Natural killer cell (primary cell): Measurements from ENCODE around the gene NRP2. TPM values are rescaled to one million over a fixed set of nuclear protein-coding genes. Genes with fewer than 3 reads are reported as not detected.

ENCODE experiments used
- ATAC-seq, 3 donors: fragments of 150-1000 bp in 2 of 3; fragments of 200-7000 bp in 1 of 3; cut with Tn5 transposase; 1 replicate in 1 of 3; 2 replicates in 2 of 3; pipeline ENCODE4 v1.10.0; 2021; ENCODE audit warnings: mild to moderate bottlenecking in 2 of 3, moderate library complexity in 2 of 3
- DNase-seq, 2 donors: peaks; one replicate each; pipeline versions ENCODE4 v3.0.0 to v3.0.0-alpha.2; 2013 to 2021; ENCODE audit warnings: mixed read lengths in 1 of 2
- H3K27ac ChIP-seq: one replicate; pipeline ENCODE4 v1.5.1; 2013; ENCODE audit warnings: mild to moderate bottlenecking, low read length
- H3K27me3 ChIP-seq: one replicate; pipeline ENCODE4 v1.6.1; 2013; ENCODE audit warnings: low read length; ENCODE audit not compliant: control insufficient read depth, insufficient read depth
- H3K36me3 ChIP-seq: one replicate; pipeline ENCODE4 v1.6.1; 2013; ENCODE audit warnings: low read length; ENCODE audit not compliant: control insufficient read depth, insufficient read depth
- H3K4me1 ChIP-seq: one replicate; pipeline ENCODE4 v1.6.1; 2013; ENCODE audit warnings: low read length; ENCODE audit not compliant: control insufficient read depth, insufficient read depth
- H3K4me3 ChIP-seq: one replicate; pipeline ENCODE4 v1.5.1; 2013; ENCODE audit warnings: low read length
- H3K9me3 ChIP-seq: one replicate; pipeline ENCODE4 v1.6.1; 2013; ENCODE audit warnings: low read length; ENCODE audit not compliant: control insufficient read depth, insufficient read depth
- H3K27ac Mint-ChIP-seq, 2 donors: one replicate each; pipeline ENCODE4 v1.8.0; 2022; ENCODE audit warnings: mild to moderate bottlenecking in 2 of 2, mixed read lengths in 2 of 2, moderate library complexity in 1 of 2
- H3K27me3 Mint-ChIP-seq, 2 donors: one replicate each; pipeline ENCODE4 v1.8.0; 2022; ENCODE audit warnings: low read depth in 2 of 2, mixed read lengths in 2 of 2
- H3K36me3 Mint-ChIP-seq: one replicate; pipeline ENCODE4 v1.8.0; 2022; ENCODE audit warnings: mixed read lengths
- H3K4me1 Mint-ChIP-seq, 2 donors: one replicate each; pipeline ENCODE4 v1.8.0; 2022; ENCODE audit warnings: mixed read lengths in 2 of 2
- H3K4me3 Mint-ChIP-seq: one replicate; pipeline ENCODE4 v1.8.0; 2022; ENCODE audit warnings: mild to moderate bottlenecking, moderate library complexity, mixed read lengths
- H3K9me3 Mint-ChIP-seq, 2 donors: one replicate each; pipeline ENCODE4 v1.8.0; 2022; ENCODE audit warnings: mixed read lengths in 2 of 2
- WGBS: methylation state at CpG from one replicate; pipeline ENCODE4 v1.1.7; 2013; ENCODE audit warnings: missing lambda C conversion rate; ENCODE audit not compliant: insufficient coverage; 5-methylcytosine and 5-hydroxymethylcytosine counted together
- intact Hi-C: fragments of 100-400 bp; cut with micrococcal nuclease; formaldehyde crosslinking; loops from one replicate; pipeline ENCODE4 v1.14.2; 2022
- total RNA-seq, 4 donors: library from RNA; stranded (reverse); fragments of 120-200 nt in 1 of 4; gene quantifications; one replicate each; pipeline versions ENCODE4 v1.2.3 to v1.2.4, GENCODE V29; 2013 to 2022
- TF ChIP-seq, protein P1 (sequence below): fragments of 200-600 bp; IDR thresholded peaks from one replicate; pipeline ENCODE4 v1.8.0; 2022; ENCODE audit warnings: antibody characterized with exemption

The NRP2 gene
- total RNA-seq, 3 donors from 2014 or later (not counting 1 experiment from before 2014, with no cell fraction given), result 0.40 TPM; not detected in 2

DNA sequence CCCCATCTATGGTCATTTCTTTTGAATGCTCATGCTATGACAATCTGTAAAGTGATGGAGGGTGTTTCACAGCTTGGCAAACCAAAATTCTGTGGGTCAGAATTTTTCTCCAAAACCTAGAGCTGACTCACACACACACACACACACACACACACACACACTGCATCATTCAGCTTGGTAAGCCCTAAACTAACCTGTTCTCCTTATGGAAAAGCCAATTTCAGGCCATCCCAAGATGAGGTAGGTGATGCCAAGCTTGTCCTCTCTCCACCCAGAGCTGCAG, 45.0 kb upstream of the NRP2 start:
- Mint-ChIP-seq H3K4me3 (no peak overlapping the region), H3K27ac (no peak overlapping the region), H3K36me3 (no peaks in the 10 kb centered on the region), H3K27me3 (peaks cover 3 to 15% of the 10 kb centered on the region in 2 donors), H3K9me3 (no peaks in the 10 kb centered on the region), H3K4me1 (no peaks in the 10 kb centered on the region)
- H3K4me3 ChIP-seq, result no peak overlapping the region
- ATAC-seq (no peak), DNase-seq (no peak)
- no peaks in the 10 kb centered on the region for H3K27me3 ChIP-seq
- intact Hi-C loops, result no loop called here
- TF ChIP-seq, protein P1, sequence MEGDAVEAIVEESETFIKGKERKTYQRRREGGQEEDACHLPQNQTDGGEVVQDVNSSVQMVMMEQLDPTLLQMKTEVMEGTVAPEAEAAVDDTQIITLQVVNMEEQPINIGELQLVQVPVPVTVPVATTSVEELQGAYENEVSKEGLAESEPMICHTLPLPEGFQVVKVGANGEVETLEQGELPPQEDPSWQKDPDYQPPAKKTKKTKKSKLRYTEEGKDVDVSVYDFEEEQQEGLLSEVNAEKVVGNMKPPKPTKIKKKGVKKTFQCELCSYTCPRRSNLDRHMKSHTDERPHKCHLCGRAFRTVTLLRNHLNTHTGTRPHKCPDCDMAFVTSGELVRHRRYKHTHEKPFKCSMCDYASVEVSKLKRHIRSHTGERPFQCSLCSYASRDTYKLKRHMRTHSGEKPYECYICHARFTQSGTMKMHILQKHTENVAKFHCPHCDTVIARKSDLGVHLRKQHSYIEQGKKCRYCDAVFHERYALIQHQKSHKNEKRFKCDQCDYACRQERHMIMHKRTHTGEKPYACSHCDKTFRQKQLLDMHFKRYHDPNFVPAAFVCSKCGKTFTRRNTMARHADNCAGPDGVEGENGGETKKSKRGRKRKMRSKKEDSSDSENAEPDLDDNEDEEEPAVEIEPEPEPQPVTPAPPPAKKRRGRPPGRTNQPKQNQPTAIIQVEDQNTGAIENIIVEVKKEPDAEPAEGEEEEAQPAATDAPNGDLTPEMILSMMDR, result no peak
- H3K4me1 ChIP-seq, result no peaks in the 10 kb centered on the region
- no peaks in the 10 kb centered on the region for H3K9me3 ChIP-seq
- no peak overlapping the region for H3K27ac ChIP-seq
- no peaks in the 10 kb centered on the region for H3K36me3 ChIP-seq

DNA sequence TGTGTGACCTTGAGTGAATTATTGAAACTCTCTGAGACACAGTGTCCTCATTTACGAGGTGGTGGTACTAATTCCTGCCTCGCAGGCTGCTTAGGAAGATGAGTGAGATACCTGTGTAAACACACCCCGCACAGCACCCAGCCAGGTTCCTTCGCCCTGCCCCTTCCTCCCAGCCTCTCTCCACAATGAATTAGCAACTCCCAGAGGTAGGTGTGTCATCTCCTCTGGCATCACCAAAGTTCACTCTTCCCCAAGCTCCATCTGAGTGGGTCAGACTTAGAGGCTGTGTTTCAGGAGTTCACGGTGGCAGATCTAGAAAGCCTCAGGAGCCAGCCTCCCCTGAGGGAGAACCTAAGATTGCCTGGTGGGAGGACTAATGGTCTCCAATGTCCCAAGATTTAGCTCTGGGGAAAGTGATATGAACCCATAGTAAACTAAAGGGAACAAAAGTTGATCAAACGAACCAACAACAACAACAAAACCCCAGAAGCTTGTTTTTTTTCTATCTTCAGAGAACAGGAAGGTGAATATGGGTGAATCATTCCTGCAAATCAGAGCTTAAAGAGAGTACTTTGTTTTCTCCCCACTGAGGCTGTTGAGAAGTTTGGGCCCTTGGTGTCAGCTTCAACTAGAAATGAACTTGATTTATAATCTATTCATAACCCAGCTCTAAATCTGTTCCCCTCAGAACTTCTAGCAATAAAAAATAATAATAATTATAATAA, 44.4 kb upstream of the NRP2 start:
- Mint-ChIP-seq H3K4me1 (no peaks in the 10 kb centered on the region), H3K36me3 (no peaks in the 10 kb centered on the region), H3K27ac (no peak overlapping the region), H3K4me3 (no peak overlapping the region), H3K9me3 (no peaks in the 10 kb centered on the region), H3K27me3 (peaks cover 6 to 17% of the 10 kb centered on the region in 2 donors)
- intact Hi-C loops, result no loop called here
- H3K27me3 ChIP-seq, result no peaks in the 10 kb centered on the region
- no peak for ATAC-seq
- no peak overlapping the region for H3K27ac ChIP-seq
- no peak overlapping the region for H3K4me3 ChIP-seq
- TF ChIP-seq, protein P1, result no peak
- no peaks in the 10 kb centered on the region for H3K36me3 ChIP-seq
- DNase-seq, result no peak
- 83% methylated on average over 5 of the region's 6 CpGs for WGBS
- no peaks in the 10 kb centered on the region for H3K4me1 ChIP-seq
- no peaks in the 10 kb centered on the region for H3K9me3 ChIP-seq

DNA sequence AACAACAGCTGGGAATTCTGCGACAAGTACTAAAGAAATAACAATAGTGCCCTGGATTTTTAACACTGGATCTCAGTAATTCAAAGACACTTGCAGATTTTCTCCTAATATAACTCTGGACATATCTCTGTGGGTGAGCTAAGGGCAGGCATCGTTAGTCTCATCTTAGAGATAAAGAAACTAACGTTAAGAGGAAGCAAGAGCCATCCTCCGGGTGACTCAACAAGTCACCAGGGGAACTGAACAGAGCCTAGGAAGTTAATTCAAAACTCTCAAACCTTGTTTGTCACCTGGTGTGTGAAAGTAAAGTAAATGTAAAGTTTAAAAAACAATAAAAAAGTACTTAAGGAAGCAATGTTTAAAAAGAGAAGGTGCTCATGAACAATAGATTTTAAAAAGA, 41.6 kb upstream of the NRP2 start:
- H3K4me1 ChIP-seq, result no peaks in the 10 kb centered on the region
- 63% methylated on average over 4 of the region's 4 CpGs for WGBS
- intact Hi-C loops, result no loop called here
- peaks cover 17 to 25% of the 10 kb centered on the region in 2 donors for H3K27me3 Mint-ChIP-seq
- no peaks in the 10 kb centered on the region for H3K27me3 ChIP-seq
- no peaks in the 10 kb centered on the region for H3K9me3 Mint-ChIP-seq
- no peak overlapping the region for H3K4me3 ChIP-seq
- no peak overlapping the region for H3K27ac ChIP-seq
- H3K4me1 Mint-ChIP-seq, result no peaks in the 10 kb centered on the region
- H3K4me3 Mint-ChIP-seq, result no peak overlapping the region
- TF ChIP-seq, protein P1, result no peak
- DNase-seq (no peak), ATAC-seq (no peak)
- no peaks in the 10 kb centered on the region for H3K36me3 ChIP-seq
- H3K27ac Mint-ChIP-seq, result no peak overlapping the region
- H3K9me3 ChIP-seq, result no peaks in the 10 kb centered on the region
- no peaks in the 10 kb centered on the region for H3K36me3 Mint-ChIP-seq
